ENCODE data around the gene IL6.
"Not testable (repeated sequence)": the region's sequence is repeated elsewhere in the genome, so short reads cannot be mapped to it uniquely, and the experiment has no call there.

Gene IL6

GRCh38 chr7:22726907-22727713 lies at the start of gene IL6:
Gene IL6 (plus strand): TSS chr7:22727200. CDS start chr7:22727263, 63 bp downstream.
- peak; percentile 91 for DNase-seq (ENCODE audit: low spot score)
- peak within 1 kb of the TSS; percentile 47 to 83 for H3K27ac ChIP-seq
- H3K4me3 ChIP-seq, result peak within 1 kb of the TSS; percentile 70
- TF ChIP-seq CTCF (IDR thresholded peaks at IDR 0.05), result no peak

- H3K27ac ChIP-seq; H3K4me3 ChIP-seq; DNase-seq (ENCODE audit: low spot score): not testable (repeated sequence)
Measured at GRCh38 chr7:22677263-22677662, 49.7 kb upstream of the IL6 start.

GRCh38 chr7:22677680-22678079 lies 49.3 kb upstream of the IL6 start:
- no peak for TF ChIP-seq CTCF (IDR thresholded peaks at IDR 0.05)
- Histone ChIP-seq H3K4me3 (no peak overlapping the region), H3K27ac (no peak overlapping the region)
- no peak for DNase-seq (ENCODE audit: low spot score)

GRCh38 chr7:22680482-22680911 lies 46.5 kb upstream of the IL6 start:
- no peak for TF ChIP-seq CTCF (IDR thresholded peaks at IDR 0.05)
- DNase-seq (ENCODE audit: low spot score), result no peak
- Histone ChIP-seq H3K4me3 (no peak overlapping the region), H3K27ac (no peak overlapping the region)

GRCh38 chr7:22681312-22681711 lies 45.7 kb upstream of the IL6 start:
- no peak for TF ChIP-seq CTCF (IDR thresholded peaks at IDR 0.05)
- no peak overlapping the region for H3K27ac ChIP-seq
- H3K4me3 ChIP-seq, result no peak overlapping the region
- DNase-seq (ENCODE audit: low spot score), result no peak

- DNase-seq (ENCODE audit: low spot score), result no peak
- no peak for TF ChIP-seq CTCF (IDR thresholded peaks at IDR 0.05)
- H3K4me3 ChIP-seq, result no peak overlapping the region
- no peak overlapping the region for H3K27ac ChIP-seq
Measured at GRCh38 chr7:22681852-22682657, 44.9 kb upstream of the IL6 start.

GRCh38 chr7:22683379-22683778 lies 43.6 kb upstream of the IL6 start:
- Histone ChIP-seq H3K4me3 (no peak overlapping the region), H3K27ac (no peak overlapping the region)
- no peak for TF ChIP-seq CTCF (IDR thresholded peaks at IDR 0.05)
- no peak for DNase-seq (ENCODE audit: low spot score)

Data from coronary artery (tissue), 2 donors.